HG02798 (cell line): ENCODE measurements around the gene TRIM36.

Experiments
- ATAC-seq: cut with Tn5 transposase; IDR thresholded peaks from one replicate; pipeline ENCODE4 v1.9.1; 2021; ENCODE audit warnings: mild to moderate bottlenecking; ENCODE audit not compliant: unreplicated experiment, poor library complexity

TRIM36 gene

DNA sequence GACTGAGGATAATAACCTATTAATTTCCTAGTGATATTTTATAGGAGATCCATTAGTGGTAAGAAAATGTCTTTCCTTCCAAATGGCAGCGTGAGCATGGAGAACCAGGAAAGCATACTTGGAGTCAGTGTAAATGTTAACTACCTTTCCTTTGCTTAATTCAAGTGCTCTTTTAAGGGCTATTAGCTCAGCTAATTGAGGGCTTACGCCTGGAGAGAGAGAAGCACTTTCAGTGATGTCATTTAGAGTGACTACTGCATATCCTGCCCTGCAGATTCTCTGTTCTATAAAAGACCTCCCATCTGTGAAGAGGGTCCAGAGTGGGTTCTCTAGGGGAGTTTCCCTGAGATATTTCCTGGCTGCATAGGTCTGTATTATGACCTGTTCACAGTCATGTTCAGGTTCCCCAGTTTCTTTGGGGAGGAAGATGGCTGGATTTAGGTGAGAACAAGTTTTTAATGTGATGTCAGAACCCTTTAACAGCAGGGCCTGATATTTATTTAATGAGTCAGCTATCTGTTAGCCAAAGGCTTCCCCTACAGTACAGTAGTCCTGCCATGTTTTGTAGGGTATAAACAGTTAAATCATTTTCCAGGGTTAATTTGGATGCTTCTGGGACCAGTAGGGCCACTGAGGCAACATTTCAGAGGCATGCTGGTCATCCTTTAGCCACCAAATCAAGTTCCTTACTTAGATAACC lies 89.6 kb downstream of the TRIM36 start:
- no peak for ATAC-seq
